Activated CD4-positive, CD25-positive, alpha-beta regulatory T cell (primary cell): ENCODE results near the gene DHX35.
A peak's percentile ranks its signal among the peaks of the same experiment; 100 is the strongest.

ENCODE experiments used
- DNase-seq, 4 experiments: peaks; one replicate each; lab custom pipeline; 2025; lab: John Stamatoyannopoulos, UW

Gene DHX35

DNA sequence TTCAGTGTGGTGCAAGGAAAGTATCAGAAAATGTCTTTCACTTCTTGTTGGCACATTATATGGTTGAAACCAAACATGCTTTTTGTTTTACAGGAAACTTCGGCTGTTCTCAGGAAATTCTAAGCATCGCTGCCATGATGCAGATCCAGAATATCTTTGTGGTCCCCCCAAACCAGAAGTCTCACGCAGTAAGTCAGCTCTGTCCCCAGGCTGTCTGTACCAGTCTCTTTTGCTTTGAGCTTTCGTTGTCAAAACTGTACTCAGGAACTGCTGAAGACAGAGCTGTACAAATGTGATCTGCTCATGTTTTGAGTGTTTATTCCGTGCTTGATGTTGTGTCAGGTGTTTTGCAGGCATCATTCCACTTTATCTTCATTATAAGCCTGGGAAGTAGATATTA, 59.6 kb downstream of the DHX35 start:
- DNase-seq = no peak

DNA sequence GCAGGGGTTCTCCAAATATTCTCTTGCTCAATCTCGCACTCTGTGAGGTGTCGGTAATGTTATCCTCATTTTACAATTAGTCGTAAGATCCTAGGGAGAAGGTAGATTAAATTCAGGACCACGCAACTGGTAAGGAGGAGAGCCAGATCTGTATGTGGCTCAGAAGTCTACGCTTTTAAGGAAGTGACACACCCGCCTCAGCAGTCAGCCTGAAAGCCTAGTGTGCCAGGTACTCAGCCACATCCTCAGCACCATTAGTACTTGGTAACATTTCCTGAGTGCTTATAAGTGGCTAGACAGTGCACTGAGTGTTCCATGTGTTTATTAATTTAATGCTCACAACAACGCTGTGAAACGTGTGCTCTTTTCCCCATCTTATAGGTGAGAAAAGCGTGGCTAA, 63.7 kb downstream of the DHX35 start:
- DNase-seq = no peak

DNA sequence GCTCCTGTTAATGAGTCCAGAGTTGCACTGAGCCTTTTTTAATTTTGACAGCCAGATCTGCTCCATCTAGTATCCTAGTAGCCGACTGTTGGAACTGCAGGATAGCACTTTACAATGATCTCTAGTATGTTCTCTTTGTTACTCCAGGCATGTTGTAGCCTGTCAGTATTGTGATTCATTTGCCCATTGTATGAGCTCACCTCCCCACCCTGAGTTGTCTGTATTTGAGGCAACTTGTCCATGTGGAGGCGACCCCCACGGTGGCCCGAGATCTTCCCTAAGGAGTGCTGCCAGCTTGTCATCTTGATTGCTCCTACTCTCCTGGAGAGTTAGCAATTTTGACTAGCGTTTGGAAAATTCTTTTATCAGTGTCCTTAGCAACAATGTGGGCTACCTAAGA, 67.2 kb downstream of the DHX35 start:
- no peak for DNase-seq

DNA sequence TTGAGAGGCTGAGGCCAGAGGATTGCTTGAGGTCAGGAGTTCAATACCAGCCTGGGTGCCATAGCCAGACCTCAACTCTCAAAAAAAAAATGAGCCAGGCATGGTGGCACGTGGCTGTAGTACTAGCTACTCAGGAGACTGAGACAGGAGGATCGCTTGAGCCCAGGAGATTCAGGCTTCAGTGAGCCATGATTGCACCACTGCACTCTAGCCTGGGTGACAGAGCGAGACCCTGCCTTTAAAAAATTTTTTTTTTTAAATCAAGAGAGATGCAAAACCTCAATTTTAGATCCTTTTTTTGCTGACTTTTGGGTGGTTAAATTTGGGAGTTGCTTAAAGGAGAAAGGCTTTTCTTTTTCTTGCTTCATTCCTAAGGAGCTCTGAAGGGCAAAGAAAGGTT, 70.9 kb downstream of the DHX35 start:
- no peak for DNase-seq

DNA sequence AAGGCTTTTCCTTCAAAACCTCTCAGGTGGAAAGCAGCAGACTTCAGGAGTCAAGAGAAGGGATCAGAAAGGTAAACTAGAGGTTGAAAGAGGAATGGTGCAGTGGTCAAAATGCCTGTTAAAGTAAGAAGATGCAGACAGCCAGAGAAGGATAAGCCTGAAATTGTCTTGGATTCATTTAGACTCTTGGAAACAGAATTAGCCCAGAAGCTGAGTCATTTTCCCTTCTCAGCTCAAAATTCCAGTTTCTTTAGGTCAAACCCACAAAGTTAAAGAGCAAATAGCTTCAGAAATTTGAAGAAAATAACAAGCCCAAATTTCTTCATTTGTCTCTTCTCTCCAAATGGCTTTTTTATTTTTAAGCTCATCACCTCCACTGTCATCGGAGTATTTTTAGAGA, 73.9 kb downstream of the DHX35 start:
- no peak for DNase-seq

DNA sequence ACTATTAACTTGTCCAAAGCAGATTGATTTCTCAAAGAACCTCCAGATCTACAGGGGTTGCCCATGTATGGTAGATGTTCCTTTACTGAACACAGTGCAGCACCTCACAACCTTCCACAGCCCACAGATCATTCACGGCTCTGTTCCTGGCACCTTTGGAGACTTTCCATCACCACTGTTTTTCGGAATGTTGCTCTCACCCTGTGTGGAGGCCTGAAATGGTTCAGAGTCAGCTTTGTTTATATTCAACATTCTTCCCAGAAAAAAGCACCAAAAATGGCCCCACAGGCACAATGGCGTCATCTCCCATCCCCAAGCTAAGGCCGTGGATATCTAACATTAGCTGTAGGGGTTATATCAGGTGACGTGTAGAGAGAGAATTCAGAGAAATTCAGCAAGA, 74.7 kb downstream of the DHX35 start:
- DNase-seq = no peak

DNA sequence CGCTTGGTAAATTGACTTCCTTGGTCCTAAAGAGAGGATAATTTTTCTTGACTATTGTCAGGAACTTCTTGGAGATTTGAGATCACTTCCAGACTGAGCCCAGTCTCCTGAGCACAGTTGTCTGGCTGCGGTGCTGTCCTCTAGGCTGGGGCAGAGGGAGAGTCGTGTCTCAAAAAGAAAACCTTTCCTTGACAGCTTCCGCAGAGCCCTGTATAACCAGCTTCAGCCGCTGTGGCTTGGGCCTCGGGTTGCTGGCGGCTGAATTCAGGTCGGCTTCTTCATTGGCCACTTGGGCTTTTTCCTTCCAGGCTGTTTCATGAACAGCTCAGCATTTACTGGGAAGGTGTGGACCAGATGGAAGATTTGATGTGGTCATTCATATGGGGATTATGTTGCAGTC, 75.9 kb downstream of the DHX35 start:
- DNase-seq = no peak

DNA sequence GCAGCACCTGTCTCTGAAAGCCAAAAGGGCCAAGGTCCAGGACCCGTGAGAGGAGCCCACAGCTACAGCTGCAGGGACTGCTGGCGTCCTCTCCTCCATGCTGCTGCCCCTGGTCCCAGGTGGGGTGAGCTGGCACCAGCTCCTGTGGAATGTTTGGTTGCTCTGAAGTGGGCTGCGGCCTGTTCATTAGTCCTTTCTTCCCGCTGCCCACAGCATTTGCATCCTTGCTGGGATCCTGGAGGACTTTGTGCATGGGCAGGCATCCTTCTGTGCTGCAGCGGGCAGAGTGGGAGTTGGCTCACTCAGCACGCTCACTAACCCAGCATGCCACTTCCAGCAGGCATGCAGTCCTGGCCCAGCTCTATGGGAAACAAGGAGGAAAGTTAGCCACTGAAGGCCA, 76.4 kb downstream of the DHX35 start:
- DNase-seq = no peak

DNA sequence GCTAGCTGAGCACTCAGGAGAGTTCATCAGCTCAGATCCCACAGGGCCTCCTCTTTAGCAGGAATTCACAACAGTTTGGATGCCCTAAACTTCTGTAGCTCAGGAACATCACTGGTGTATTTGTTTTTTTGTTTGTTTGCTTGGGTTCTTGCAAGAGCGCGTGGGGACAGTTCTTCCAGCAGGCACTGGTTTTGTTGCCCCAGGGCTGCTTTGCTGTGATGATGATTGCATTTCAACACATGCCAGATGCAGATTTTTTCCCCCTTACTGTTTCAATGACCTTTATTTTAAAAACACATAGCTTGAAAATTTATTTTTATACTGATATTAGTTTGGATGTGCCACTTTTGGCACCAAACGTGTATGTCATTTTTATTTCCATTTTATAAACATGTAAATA, 77.1 kb downstream of the DHX35 start:
- DNase-seq = no peak

DNA sequence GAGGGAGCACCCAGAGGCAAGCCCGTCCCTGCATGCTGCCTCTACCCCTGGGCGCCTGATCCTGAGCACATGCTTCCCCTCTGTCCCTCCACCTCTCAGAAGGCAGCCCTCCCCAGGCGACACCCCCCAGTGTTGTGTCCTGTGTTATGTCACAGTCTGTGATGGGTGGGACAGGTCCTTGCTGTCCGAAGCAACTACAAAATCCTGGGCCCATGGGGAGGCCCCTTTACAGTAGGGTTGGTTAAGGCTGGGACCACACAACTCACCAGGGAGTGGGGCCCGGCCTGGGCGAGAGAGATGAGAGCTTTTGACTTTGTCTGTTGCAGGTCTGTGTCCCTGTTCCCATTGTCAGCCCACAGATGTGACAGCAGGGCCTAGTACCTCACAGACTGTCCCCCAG, 78.0 kb downstream of the DHX35 start:
- no peak for DNase-seq

DNA sequence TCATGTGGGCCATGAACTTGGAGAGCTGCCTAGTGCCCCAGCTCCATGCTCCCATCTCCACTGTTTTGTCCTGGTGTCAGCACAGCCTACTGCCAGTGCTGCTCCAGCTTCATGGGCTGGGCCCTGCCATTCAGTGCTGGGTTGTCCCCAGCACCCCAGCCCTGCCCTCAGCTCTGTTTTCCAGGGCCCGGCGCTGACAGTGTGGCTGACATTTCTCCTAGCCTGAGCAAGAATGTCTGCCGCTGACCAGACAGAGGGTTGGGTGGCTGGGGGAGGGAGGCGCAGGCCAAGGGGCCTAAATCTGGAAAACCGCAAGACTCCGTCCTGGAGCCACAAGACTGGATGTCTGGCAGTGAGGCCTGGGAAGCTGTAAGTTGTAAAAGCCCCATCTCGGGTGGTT, 78.9 kb downstream of the DHX35 start:
- DNase-seq = no peak

DNA sequence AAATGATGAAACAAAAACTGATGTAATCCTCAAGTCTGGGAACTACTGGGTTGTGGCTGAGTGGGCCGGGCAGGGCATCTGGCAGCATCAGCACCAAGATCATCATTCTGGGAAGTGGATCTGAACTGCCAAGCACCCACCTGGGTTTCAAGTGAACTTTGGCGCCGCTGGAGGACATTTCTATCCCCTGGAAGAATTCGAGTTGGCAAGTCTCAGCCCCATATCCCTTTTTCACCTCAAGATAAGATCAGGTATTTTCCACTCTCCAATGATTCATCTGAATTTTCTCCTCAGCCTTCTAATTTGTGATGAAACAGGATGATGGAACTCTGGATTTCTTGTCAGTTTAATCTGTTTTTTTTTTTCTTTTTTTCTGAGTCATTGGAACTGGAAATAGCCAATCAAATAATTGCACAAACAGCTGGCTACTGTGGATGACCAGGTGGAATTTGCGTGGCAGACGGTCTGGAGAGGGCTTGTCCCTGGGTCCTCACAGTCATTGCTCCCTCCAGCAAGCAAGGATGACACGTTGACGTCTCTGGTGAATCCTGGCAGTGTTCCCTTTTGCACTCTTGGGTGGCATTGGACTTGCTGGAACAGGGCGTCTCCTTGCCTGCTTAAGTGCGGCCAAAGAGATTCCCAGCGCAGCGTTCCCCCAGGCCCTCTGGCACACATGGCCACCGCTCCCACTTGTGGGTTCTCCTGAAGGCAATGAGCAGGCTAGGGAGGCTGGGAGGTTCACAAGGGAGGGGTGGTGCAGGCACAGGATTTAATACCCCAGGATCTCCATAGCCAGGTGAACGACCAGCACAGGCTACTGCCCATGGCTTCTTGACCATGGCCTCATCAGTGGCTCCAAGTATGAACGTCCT, 80.4 kb downstream of the DHX35 start:
- DNase-seq = no peak

DNA sequence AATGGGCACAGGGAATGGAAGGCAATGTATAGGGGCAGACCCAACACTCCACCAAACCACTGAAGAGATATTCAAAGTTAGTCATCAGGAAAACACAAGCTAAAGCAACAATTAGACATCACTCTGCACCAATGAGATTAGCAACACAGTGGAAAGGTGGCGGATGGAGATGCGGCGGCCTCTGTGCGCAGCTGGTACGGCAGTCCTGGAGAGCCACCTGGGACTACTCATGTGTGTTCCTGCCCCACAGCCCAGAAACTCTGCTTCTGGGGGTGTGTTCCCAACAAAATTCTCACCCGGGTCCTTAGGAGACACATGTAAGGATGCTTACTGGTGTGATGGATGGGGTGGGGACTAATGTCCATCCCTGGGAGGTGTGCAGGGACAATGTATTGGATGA, 82.4 kb downstream of the DHX35 start:
- DNase-seq = no peak

DNA sequence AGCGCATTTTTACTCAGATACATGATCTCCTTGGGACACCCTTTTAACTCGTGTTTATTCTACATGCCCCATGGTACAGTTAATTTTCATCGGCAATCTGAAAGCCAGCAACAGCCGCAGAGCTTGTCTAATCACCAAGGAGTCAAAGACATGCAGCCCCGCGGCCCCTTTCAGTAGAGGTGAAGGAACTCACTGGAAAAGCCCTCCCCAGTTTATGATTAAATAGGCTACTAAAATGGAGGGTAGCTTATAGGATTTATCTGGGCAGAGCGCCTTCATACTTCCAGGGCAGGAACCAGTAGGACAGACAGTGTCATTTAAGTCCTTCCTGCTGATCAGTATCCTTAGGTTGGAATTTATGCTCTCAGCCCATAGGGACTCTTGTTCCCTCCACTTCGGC, 83.5 kb downstream of the DHX35 start:
- DNase-seq = no peak

DNA sequence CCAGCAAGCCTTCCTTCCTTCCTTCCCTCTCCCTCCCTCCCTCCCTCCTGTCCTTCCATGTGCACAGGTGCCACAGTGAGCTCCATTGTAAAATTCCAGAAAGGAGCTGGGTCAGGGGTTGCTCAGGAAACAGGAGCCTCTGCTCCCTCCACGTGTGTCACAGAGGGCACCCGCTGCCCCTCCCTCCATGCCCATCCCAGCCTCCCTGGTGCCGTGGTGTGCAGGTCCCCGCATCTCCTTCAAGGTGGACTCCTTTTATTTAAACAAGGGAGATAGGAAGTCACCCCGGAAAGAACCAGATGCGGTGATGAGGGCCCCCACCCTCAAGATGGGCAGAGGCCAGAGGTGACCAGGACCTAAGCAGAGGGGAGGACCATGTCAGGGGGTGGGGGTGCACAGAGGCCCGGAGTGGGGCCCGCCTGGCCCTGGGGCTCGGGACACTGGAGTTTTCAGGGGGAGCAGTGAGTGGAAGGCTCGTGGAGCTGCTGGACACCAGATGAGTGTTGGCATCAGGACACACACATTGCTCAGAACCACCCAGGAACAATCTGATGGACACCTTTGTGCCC, 85.4 kb downstream of the DHX35 start:
- DNase-seq = no peak

DNA sequence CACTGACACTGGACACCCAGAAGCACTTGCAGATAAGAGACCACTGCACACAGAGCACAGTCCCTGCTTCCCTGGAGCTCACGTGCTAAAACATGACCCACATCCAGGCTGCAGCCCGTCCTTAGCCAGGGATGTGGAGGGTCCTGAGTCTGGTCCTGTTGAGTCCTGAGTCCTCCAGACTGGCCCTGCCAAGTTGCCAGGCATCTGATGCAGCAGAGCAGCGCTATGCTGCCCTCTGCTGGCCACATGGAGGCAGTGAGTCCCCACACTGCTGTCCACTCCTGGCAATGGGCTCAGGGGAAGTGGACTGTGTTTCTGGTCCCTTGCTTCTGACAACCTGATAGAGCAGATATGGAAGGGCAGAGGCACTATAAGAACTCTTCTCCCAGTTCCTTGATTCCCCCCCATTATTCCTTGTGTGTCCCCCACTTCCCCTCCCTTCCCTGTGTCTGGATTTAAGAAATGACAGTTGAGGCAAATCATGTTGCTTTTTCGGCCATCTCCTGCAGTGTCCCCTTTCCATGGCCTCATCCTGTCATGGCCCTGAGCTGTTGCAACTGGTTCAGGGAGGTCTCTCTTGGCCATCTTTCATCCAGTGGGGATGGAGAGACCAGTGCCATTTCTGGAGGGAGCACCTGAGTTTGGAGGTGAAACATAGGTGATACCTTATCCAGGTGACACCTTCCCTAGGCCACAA, 86.0 kb downstream of the DHX35 start:
- peak; percentile 43 to 47 (median 45) for DNase-seq

DNA sequence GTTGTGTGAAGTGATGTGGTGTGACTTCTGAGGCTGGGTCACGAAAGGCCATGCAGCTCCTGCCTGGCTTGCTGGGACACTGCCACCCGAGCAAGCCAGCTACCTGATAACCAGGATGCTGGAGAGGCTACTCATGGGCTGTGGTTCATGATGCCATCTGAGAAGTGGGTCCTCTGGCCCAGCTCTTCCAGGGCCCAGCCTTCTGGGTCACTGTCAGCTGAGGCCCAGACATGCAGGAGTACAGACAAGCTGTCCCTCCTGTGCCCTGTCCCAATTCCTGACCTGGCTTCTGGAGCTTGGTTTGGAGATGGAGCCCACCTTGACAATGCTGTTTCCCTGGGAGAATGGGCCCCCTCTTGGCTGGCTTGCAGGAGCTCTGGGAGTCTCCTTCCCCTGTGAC, 87.0 kb downstream of the DHX35 start:
- no peak for DNase-seq

DNA sequence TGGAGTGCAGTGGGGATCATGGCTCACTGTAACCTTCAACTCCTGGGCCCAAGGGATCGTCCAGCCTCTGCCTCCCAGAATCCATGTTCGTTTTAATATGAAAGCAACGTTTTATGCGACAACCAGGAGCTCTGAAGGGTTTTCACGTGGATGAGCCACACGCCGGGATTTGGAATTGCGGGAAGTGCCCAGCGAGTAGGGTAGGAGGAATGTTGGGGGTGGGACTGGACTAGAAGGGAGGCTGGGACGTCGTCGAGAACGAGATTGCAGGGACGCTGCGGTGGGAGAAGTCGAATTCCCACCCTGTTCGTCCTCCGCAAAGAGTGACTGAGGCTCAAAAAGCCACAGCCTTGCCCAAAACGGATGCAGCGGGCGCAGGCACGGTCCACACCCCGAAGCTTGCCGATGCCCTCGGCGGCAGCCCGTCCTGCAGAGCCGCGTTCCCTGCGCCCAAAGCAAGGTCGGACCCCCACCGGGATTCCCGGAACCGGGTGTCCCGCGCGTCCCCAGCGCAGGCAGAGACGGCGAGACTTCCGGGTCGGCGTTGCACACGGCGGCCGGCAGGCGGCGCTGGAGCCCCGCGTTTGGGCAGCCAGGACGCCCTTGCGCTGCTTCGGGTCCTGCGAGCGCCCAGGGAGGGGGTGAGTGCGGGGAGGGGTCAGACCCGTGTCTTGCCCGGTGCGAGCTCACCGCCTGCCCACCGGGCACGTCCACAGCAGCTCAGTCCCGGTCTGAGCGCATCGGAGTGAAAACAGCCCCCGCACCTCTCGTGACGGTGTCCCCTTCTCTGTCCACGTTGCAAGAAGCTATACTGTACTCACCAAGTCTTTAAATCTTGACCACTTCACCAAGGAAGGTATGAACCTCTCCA, 87.8 kb downstream of the DHX35 start:
- peak; percentile 56 to 67 (median 61) for DNase-seq

DNA sequence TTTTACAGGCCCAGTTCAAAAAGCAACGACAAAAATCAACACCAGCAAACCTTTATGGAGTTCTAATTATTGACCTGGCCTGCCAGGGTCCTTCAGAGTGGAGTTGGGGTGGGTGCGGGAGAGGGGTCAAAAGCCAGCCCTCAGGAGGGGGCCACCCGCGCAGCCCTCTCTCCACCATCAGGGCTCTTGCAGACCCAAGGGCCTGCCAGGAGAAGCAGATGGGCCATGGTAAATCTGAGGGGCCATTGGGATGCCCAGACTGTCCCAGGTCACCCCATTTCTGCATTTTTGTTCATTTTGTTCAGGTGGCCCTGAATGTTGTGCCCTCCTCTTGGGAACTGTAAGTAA, 88.4 kb downstream of the DHX35 start:
- no peak for DNase-seq

DNA sequence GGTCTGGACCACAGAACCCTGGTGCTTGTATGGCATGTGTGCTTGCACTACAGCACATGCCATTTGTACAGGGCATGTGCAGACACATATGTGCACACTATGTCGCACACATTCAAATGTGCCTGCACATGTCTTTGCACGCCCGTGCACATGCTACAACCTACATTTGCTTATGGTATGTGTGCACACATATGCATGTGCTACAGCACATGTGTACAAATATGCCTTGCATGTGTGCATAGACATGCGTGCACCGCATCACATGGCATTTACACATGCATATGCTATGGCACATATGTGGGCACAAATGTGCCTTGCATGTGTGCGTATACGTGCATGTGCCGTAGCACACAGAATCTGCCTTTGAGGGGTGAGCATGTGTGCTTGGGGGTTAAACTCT, 90.5 kb downstream of the DHX35 start:
- DNase-seq = no peak

DNA sequence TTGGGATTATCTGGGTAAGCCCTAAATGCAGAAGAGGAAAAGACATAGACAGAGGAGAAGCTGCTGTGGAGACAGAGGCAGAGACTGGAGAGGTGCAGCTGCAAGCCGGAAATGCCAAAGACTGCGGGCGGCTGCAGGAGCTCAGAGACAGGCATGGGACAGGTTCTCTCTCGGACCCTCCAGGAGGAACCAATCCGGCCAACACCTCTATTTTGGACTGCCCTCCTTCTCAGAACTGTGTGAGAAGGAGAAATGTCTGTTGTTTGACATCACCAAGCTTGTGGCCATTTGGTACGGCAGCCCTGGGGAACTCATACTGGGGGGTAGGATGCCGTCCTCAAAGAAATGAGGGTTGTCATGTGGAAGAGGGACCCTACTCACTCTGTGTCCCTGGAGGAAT, 95.0 kb downstream of the DHX35 start:
- no peak for DNase-seq

DNA sequence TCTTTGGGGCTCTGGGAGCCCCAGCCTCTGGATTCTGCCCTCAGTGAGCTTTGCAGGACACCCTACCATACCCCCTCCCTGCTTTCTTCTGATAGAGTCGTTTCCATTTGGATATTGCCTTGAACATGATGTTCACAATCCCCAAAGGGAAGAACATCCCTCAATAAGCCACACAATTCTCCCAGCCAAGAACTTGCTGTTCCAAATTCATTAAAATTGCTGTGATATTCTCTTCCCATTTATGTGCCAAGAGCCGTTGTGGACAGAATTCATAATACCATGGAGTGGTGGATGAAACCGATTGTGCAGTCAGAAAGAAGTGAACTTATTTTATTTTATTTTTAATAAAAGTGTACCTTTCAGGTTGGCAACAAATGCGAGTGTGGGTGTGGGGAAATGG, 95.8 kb downstream of the DHX35 start:
- DNase-seq = no peak
